ENCODE data around the gene RPL41.

Gene RPL41

GRCh38 chr12:56143217-56143616 lies 26.8 kb downstream of the RPL41 start:
- Histone ChIP-seq H3K27me3 (ENCODE audit: insufficient read depth, poor library complexity, severe bottlenecking) (no peaks in the 10 kb centered on the region), H3K27ac (replicated peaks) (no peak overlapping the region), H3K4me3 (replicated peaks; ENCODE audit: insufficient read depth, low read length) (no peak overlapping the region)
- TF ChIP-seq, protein P1, sequence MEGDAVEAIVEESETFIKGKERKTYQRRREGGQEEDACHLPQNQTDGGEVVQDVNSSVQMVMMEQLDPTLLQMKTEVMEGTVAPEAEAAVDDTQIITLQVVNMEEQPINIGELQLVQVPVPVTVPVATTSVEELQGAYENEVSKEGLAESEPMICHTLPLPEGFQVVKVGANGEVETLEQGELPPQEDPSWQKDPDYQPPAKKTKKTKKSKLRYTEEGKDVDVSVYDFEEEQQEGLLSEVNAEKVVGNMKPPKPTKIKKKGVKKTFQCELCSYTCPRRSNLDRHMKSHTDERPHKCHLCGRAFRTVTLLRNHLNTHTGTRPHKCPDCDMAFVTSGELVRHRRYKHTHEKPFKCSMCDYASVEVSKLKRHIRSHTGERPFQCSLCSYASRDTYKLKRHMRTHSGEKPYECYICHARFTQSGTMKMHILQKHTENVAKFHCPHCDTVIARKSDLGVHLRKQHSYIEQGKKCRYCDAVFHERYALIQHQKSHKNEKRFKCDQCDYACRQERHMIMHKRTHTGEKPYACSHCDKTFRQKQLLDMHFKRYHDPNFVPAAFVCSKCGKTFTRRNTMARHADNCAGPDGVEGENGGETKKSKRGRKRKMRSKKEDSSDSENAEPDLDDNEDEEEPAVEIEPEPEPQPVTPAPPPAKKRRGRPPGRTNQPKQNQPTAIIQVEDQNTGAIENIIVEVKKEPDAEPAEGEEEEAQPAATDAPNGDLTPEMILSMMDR (IDR thresholded peaks at IDR 0.05; ENCODE audit: insufficient read depth, low read length) = no peak
- TF ChIP-seq POLR2AphosphoS5 (IDR thresholded peaks at IDR 0.05; ENCODE audit: low read depth) = no peak
- TF ChIP-seq REST (IDR thresholded peaks at IDR 0.05; ENCODE audit: insufficient replicate concordance, low read depth) = no peak
- no peak for TF ChIP-seq GABPA (IDR thresholded peaks at IDR 0.05; ENCODE audit: low read depth)
- no peak for TF ChIP-seq SPI1 (IDR thresholded peaks at IDR 0.05; ENCODE audit: borderline replicate concordance, low read depth)
- DNase-seq (ENCODE audit: low read depth in 1 of 2, low spot score in 1 of 2) = no peak

GRCh38 chr12:56143870-56144269 lies 27.4 kb downstream of the RPL41 start:
- no peak for TF ChIP-seq POLR2AphosphoS5 (IDR thresholded peaks at IDR 0.05; ENCODE audit: low read depth)
- no peak for TF ChIP-seq GABPA (IDR thresholded peaks at IDR 0.05; ENCODE audit: low read depth)
- TF ChIP-seq REST (IDR thresholded peaks at IDR 0.05; ENCODE audit: insufficient replicate concordance, low read depth) = no peak
- TF ChIP-seq SPI1 (IDR thresholded peaks at IDR 0.05; ENCODE audit: borderline replicate concordance, low read depth) = no peak
- TF ChIP-seq, protein P1 (IDR thresholded peaks at IDR 0.05; ENCODE audit: insufficient read depth, low read length) = no peak
- no peaks in the 10 kb centered on the region for H3K27me3 ChIP-seq (ENCODE audit: insufficient read depth, poor library complexity, severe bottlenecking)
- no peak for DNase-seq (ENCODE audit: low read depth in 1 of 2, low spot score in 1 of 2)
- no peak overlapping the region for H3K4me3 ChIP-seq (replicated peaks; ENCODE audit: insufficient read depth, low read length)
- no peak overlapping the region for H3K27ac ChIP-seq (replicated peaks)

DNA sequence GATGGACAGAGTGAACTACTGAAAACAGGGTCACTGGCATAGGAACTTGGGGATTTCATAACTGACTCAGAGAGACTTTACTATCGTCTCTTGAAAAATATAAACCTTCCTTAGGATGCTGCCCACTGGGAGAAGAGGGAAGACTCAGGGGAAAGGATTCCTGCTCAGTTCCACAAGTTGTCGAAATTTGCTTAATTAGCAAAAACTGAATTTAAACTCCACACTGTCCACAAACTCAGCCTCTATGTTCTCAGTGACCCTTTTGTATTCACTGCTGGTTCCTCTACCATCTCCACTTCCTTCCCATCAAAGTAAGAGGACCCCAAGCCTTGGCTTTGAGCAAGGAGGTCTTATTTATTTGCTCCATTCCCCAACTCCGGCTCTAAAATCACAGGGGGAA lies 28.8 kb downstream of the RPL41 start:
- H3K4me3 ChIP-seq (replicated peaks; ENCODE audit: insufficient read depth, low read length) = no peak overlapping the region
- no peak for TF ChIP-seq SPI1 (IDR thresholded peaks at IDR 0.05; ENCODE audit: borderline replicate concordance, low read depth)
- TF ChIP-seq, protein P1 (IDR thresholded peaks at IDR 0.05; ENCODE audit: insufficient read depth, low read length) = no peak
- no peak for TF ChIP-seq REST (IDR thresholded peaks at IDR 0.05; ENCODE audit: insufficient replicate concordance, low read depth)
- TF ChIP-seq GABPA (IDR thresholded peaks at IDR 0.05; ENCODE audit: low read depth) = no peak
- TF ChIP-seq POLR2AphosphoS5 (IDR thresholded peaks at IDR 0.05; ENCODE audit: low read depth) = no peak
- DNase-seq (ENCODE audit: low read depth in 1 of 2, low spot score in 1 of 2) = no peak
- no peak overlapping the region for H3K27ac ChIP-seq (replicated peaks)
- no peaks in the 10 kb centered on the region for H3K27me3 ChIP-seq (ENCODE audit: insufficient read depth, poor library complexity, severe bottlenecking)
